ENCODE data around the gene RIPOR1. TPM values are rescaled to one million over a fixed set of nuclear protein-coding genes. Genes with fewer than 3 reads are reported as not detected.

Gene RIPOR1
- total and polyA plus RNA-seq, 2 donors from 2014 or later, result 60.9 to 116 TPM

DNA sequence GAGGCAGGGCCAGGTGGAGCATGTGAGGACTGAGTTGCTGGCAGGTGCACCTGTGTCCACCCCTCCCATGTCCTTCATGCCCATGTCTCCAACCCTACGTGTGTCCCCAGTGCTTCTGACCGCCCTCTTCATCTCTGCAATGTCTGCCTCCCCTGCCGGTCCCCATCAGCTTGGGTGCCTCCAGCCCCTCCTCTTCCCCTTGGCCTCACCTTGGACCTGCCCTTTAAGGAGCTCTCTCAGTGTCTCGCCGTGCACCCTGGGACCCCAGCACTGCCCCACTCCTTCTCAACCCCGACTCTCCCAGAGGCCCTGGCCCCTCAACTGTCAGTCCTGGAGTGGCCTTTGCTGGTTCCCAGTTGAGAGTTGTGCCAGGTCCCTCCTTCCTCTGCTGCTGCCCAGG lies 15.0 kb downstream of the RIPOR1 start:
- no peak overlapping the region for H3K27ac ChIP-seq (ENCODE audit: low read depth in 2 of 2, low read length in 2 of 2)
- FAIRE-seq, result no peak
- no peaks in the 10 kb centered on the region for H3K9me3 ChIP-seq (ENCODE audit: control insufficient read depth in 2 of 3, insufficient read depth in 1 of 3, low read length in 3 of 3)
- TF ChIP-seq, protein P1, sequence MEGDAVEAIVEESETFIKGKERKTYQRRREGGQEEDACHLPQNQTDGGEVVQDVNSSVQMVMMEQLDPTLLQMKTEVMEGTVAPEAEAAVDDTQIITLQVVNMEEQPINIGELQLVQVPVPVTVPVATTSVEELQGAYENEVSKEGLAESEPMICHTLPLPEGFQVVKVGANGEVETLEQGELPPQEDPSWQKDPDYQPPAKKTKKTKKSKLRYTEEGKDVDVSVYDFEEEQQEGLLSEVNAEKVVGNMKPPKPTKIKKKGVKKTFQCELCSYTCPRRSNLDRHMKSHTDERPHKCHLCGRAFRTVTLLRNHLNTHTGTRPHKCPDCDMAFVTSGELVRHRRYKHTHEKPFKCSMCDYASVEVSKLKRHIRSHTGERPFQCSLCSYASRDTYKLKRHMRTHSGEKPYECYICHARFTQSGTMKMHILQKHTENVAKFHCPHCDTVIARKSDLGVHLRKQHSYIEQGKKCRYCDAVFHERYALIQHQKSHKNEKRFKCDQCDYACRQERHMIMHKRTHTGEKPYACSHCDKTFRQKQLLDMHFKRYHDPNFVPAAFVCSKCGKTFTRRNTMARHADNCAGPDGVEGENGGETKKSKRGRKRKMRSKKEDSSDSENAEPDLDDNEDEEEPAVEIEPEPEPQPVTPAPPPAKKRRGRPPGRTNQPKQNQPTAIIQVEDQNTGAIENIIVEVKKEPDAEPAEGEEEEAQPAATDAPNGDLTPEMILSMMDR (IDR thresholded peaks at IDR 0.05; ENCODE audit: borderline replicate concordance, extremely low read depth, insufficient read depth), result no peak
- H3K9ac ChIP-seq (ENCODE audit: low read length in 3 of 3), result no peak overlapping the region
- H3K36me3 ChIP-seq (ENCODE audit: control insufficient read depth in 2 of 3, insufficient read depth in 3 of 3, low read length in 3 of 3), result peaks cover 4 to 63% (median 28%) of the 10 kb centered on the region in 3 donors
- DNase-seq, result peak in 1 of 5 donors; percentile 40
- no peaks in the 10 kb centered on the region for H3K27me3 ChIP-seq (ENCODE audit: control insufficient read depth, insufficient read depth, low read length)
- no peak overlapping the region for H3K4me3 ChIP-seq (ENCODE audit: low read length in 3 of 3)
- H3K4me1 ChIP-seq (ENCODE audit: control insufficient read depth in 2 of 3, insufficient read depth in 2 of 3, low read depth in 1 of 3, low read length in 3 of 3), result peaks cover 0 to 22% (median 3%) of the 10 kb centered on the region in 3 donors
- intact Hi-C loops (cut with DNase I), result no loop called here

DNA sequence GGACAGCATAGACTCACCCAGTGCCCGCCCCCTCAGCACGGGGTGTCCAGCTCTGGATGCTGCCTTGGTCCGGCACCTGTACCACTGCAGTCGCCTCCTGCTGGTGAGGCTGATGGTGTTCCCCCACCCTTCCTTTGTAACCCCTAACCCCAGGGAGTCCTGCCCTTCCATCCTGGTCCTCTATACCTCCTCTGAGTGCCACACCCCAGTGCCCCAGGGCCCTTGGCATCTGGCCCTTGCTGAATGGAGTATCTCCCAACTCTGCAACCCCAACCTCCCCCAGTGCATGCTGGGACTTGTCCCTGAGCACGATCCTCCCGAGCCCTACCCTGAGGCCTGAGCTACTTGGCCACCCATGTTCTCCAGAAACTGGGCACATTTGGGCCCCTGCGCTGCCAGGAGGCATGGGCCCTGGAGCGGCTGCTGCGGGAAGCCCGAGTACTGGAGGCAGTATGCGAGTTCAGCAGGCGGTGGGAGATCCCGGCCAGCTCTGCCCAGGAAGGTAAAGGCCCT lies 15.8 kb downstream of the RIPOR1 start:
- Histone ChIP-seq H3K36me3 (ENCODE audit: control insufficient read depth in 2 of 3, insufficient read depth in 3 of 3, low read length in 3 of 3) (peaks cover 4 to 59% (median 31%) of the 10 kb centered on the region in 3 donors), H3K27me3 (ENCODE audit: control insufficient read depth, insufficient read depth, low read length) (no peaks in the 10 kb centered on the region), H3K27ac (ENCODE audit: low read depth in 2 of 2, low read length in 2 of 2) (no peak overlapping the region), H3K4me1 (ENCODE audit: control insufficient read depth in 2 of 3, insufficient read depth in 2 of 3, low read depth in 1 of 3, low read length in 3 of 3) (peaks cover 0 to 17% (median 3%) of the 10 kb centered on the region in 3 donors), H3K9me3 (ENCODE audit: control insufficient read depth in 2 of 3, insufficient read depth in 1 of 3, low read length in 3 of 3) (no peaks in the 10 kb centered on the region), H3K9ac (ENCODE audit: low read length in 3 of 3) (no peak overlapping the region), H3K4me3 (ENCODE audit: low read length in 3 of 3) (no peak overlapping the region)
- TF ChIP-seq, protein P1 (IDR thresholded peaks at IDR 0.05; ENCODE audit: borderline replicate concordance, extremely low read depth, insufficient read depth), result no peak
- DNase-seq, result no peak
- intact Hi-C loops (cut with DNase I), result no loop called here
- FAIRE-seq, result no peak

DNA sequence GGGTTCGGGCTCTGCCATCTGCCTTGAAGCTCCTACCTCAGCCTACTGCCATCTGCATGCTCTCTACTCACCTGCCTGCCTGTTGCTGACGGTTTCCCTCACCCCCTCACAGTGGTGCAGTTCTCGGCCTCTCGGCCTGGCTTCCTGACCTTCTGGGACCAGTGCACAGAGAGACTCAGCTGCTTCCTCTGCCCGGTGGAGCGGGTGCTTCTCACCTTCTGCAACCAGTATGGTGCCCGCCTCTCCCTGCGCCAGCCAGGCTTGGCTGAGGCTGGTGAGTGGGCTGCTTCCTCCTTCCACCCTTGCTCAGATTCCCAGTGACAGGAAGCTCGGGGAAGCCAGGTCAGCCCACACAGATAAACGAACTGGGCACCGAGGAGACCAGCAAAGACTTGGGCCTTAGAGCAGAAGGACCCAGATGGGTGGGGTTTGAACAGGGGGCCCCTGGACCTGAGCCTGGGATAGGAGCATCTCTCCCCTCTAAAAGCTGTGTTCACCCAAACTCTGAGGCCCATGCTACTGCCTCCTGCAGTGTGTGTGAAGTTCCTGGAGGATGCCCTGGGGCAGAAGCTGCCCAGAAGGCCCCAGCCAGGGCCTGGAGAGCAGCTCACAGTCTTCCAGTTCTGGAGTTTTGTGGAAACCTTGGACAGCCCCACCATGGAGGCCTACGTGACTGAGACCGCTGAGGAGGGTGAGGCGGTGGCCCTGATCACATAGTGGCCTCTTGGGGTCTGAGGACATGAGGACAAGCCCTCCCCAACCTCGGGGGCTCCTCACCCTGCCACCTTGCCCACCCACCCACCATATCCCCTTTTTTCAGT lies 16.4 kb downstream of the RIPOR1 start:
- H3K9me3 ChIP-seq (ENCODE audit: control insufficient read depth in 2 of 3, insufficient read depth in 1 of 3, low read length in 3 of 3), result no peaks in the 10 kb centered on the region
- no peak overlapping the region for H3K9ac ChIP-seq (ENCODE audit: low read length in 3 of 3)
- no peak overlapping the region for H3K4me3 ChIP-seq (ENCODE audit: low read length in 3 of 3)
- peak in 1 of 5 donors; percentile 41 for DNase-seq
- peaks cover 0 to 17% (median 3%) of the 10 kb centered on the region in 3 donors for H3K4me1 ChIP-seq (ENCODE audit: control insufficient read depth in 2 of 3, insufficient read depth in 2 of 3, low read depth in 1 of 3, low read length in 3 of 3)
- no peaks in the 10 kb centered on the region for H3K27me3 ChIP-seq (ENCODE audit: control insufficient read depth, insufficient read depth, low read length)
- intact Hi-C loops (cut with DNase I), result no loop called here
- FAIRE-seq, result no peak
- TF ChIP-seq, protein P1 (IDR thresholded peaks at IDR 0.05; ENCODE audit: borderline replicate concordance, extremely low read depth, insufficient read depth), result no peak
- H3K27ac ChIP-seq (ENCODE audit: low read depth in 2 of 2, low read length in 2 of 2), result no peak overlapping the region
- peaks cover 4 to 57% (median 31%) of the 10 kb centered on the region in 3 donors for H3K36me3 ChIP-seq (ENCODE audit: control insufficient read depth in 2 of 3, insufficient read depth in 3 of 3, low read length in 3 of 3)
